H1 (cell line): ENCODE data around the gene ALKBH7. TPM values are rescaled to one million over a fixed set of nuclear protein-coding genes. Genes with fewer than 3 reads are reported as not detected.

Source experiments
- CTCF ChIA-PET: fragments of 300-600 bp; sonication (Branson Sonifier 250); formaldehyde crosslinking; loops from one replicate; lab custom pipeline; 2021; ENCODE audit not compliant: partially characterized antibody; lab: Charles Lee
- POLR2A ChIA-PET: fragments of 300-600 bp; sonication (Branson Sonifier 250); formaldehyde crosslinking; loops from one replicate; lab custom pipeline; 2021; ENCODE audit warnings: inconsistent platforms; ENCODE audit not compliant: partially characterized antibody; lab: Charles Lee
- DNase-seq, 2 experiments: peaks; one replicate each; pipeline versions ENCODE4 v3.0.0 to v3.0.0-alpha.2; 2010 to 2022; ENCODE audit warnings: low spot score in 2 of 2, low read depth in 1 of 2, mixed read lengths in 1 of 2
- FAIRE-seq: peaks from 2 replicates; lab custom pipeline; 2011; peaks lifted over from hg19 to GRCh38; lab: Jason Lieb, UNC
- H2AFZ ChIP-seq: 2 replicates; pipeline ENCODE4 v1.8.1; 2012; ENCODE audit warnings: low read length, inconsistent platforms
- H2AK5ac ChIP-seq: 2 replicates; pipeline ENCODE4 v1.6.1; 2013; ENCODE audit warnings: low read depth, low read length
- H2BK120ac ChIP-seq: replicated peaks from 2 replicates; pipeline ENCODE3; 2013; ENCODE audit warnings: low read depth, low read length, inconsistent platforms
- H2BK12ac ChIP-seq: 2 replicates; pipeline ENCODE4 v1.6.1; 2013; ENCODE audit warnings: low read depth, low read length
- H2BK15ac ChIP-seq: 2 replicates; pipeline ENCODE4 v1.6.1; 2013; ENCODE audit warnings: low read length
- H2BK20ac ChIP-seq: 2 replicates; pipeline ENCODE4 v1.6.1; 2013; ENCODE audit warnings: low read length
- H2BK5ac ChIP-seq: 2 replicates; pipeline ENCODE4 v1.6.1; 2013; ENCODE audit warnings: low read depth, low read length
- H3K14ac ChIP-seq: 2 replicates; pipeline ENCODE4 v1.6.1; 2013; ENCODE audit warnings: inconsistent platforms; ENCODE audit not compliant: insufficient read length
- H3K18ac ChIP-seq: 2 replicates; pipeline ENCODE4 v1.6.1; 2013; ENCODE audit warnings: low read length; ENCODE audit errors: extremely low read depth
- H3K23ac ChIP-seq: 2 replicates; pipeline ENCODE4 v1.6.1; 2013; ENCODE audit warnings: inconsistent platforms; ENCODE audit not compliant: insufficient read length
- H3K23me2 ChIP-seq: 2 replicates; pipeline ENCODE4 v1.6.1; 2013; ENCODE audit warnings: low read depth, low read length
- H3K27ac ChIP-seq: 2 replicates; pipeline ENCODE4 v1.6.1; 2011; ENCODE audit warnings: low read depth, low read length, inconsistent platforms
- H3K27me3 ChIP-seq, 4 experiments: replicated peaks in 1 of 4; 1 replicate in 1 of 4; 2 replicates in 3 of 4; pipeline versions ENCODE4 v1.6.1 to v1.8.1; 2011 to 2013; ENCODE audit warnings: low read length in 3 of 4, mild to moderate bottlenecking in 3 of 4, inconsistent platforms in 2 of 4, mixed read lengths in 2 of 4, moderate library complexity in 1 of 4; ENCODE audit not compliant: control insufficient read depth in 3 of 4, insufficient read depth in 3 of 4; ENCODE audit errors: extremely low read depth in 1 of 4
- H3K36me3 ChIP-seq, 4 experiments: 2 replicates each; pipeline versions ENCODE4 v1.6.1 to v1.8.1; 2011 to 2013; ENCODE audit warnings: mild to moderate bottlenecking in 4 of 4, low read length in 3 of 4, moderate library complexity in 2 of 4, control low read depth in 1 of 4, inconsistent platforms in 1 of 4; ENCODE audit not compliant: insufficient read depth in 4 of 4, control insufficient read depth in 2 of 4
- H3K4ac ChIP-seq: replicated peaks from 2 replicates; pipeline ENCODE3; 2013; ENCODE audit warnings: low read length, low read depth, mixed read lengths, inconsistent platforms; ENCODE audit not compliant: insufficient read length
- H3K4me1 ChIP-seq, 4 experiments: replicated peaks in 1 of 4; 1 replicate in 1 of 4; 2 replicates in 3 of 4; pipeline versions ENCODE4 v1.6.1 to v1.8.1; 2011 to 2013; ENCODE audit warnings: low read length in 3 of 4, inconsistent platforms in 2 of 4, mixed read lengths in 1 of 4; ENCODE audit not compliant: insufficient read depth in 4 of 4, control insufficient read depth in 3 of 4
- H3K4me2 ChIP-seq, 2 experiments: 2 replicates each; pipeline versions ENCODE4 v1.6.1 to v1.8.1; 2011 to 2013; ENCODE audit warnings: low read depth in 2 of 2, low read length in 2 of 2, control low read depth in 1 of 2, inconsistent platforms in 1 of 2, mild to moderate bottlenecking in 1 of 2; ENCODE audit not compliant: insufficient read depth in 1 of 2
- H3K4me3 ChIP-seq, 4 experiments: fragments of 200-600, 300-600 bp in 1 of 4; sonication (generic), shearing (Covaris generic), sonication (Bioruptor Twin) in 1 of 4; 2 replicates each; pipeline versions ENCODE4 v1.5.1 to v1.8.1; 2011 to 2016; ENCODE audit warnings: low read length in 4 of 4, low read depth in 3 of 4, control low read depth in 2 of 4, inconsistent platforms in 2 of 4, mild to moderate bottlenecking in 2 of 4, mixed read lengths in 1 of 4, moderate library complexity in 1 of 4; ENCODE audit not compliant: insufficient read depth in 2 of 4; ENCODE audit errors: extremely low read depth in 1 of 4
- H3K56ac ChIP-seq: replicated peaks from 2 replicates; pipeline ENCODE3; 2013; ENCODE audit warnings: low read depth, mild to moderate bottlenecking, mixed read lengths, low read length, inconsistent platforms; ENCODE audit not compliant: insufficient read length
- H3K79me1 ChIP-seq: 2 replicates; pipeline ENCODE4 v1.6.1; 2013; ENCODE audit warnings: low read depth, low read length, control low read depth
- H3K79me2 ChIP-seq, 2 experiments: 2 replicates each; pipeline versions ENCODE4 v1.6.1 to v1.8.1; 2012 to 2013; ENCODE audit warnings: low read length in 2 of 2, mild to moderate bottlenecking in 2 of 2, inconsistent platforms in 1 of 2; ENCODE audit not compliant: insufficient read depth in 2 of 2, control insufficient read depth in 1 of 2
- H3K9ac ChIP-seq, 4 experiments: replicated peaks in 1 of 4; 1 replicate in 1 of 4; 2 replicates in 3 of 4; pipeline versions ENCODE4 v1.6.1 to v1.8.1; 2011 to 2013; ENCODE audit warnings: low read depth in 3 of 4, low read length in 3 of 4, control low read depth in 2 of 4, mild to moderate bottlenecking in 2 of 4, moderate library complexity in 2 of 4, inconsistent platforms in 1 of 4; ENCODE audit errors: extremely low read depth in 1 of 4
- H3K9me3 ChIP-seq, 2 experiments: 2 replicates each; pipeline versions ENCODE4 v1.6.1 to v1.8.1; 2012 to 2013; ENCODE audit warnings: mild to moderate bottlenecking in 2 of 2, moderate library complexity in 2 of 2, control low read depth in 1 of 2, inconsistent platforms in 1 of 2, low read depth in 1 of 2, low read length in 1 of 2, mixed read lengths in 1 of 2; ENCODE audit not compliant: insufficient read depth in 2 of 2
- H4K20me1 ChIP-seq, 2 experiments: replicated peaks in 1 of 2; 2 replicates each; pipeline versions ENCODE3 to v1.8.1; 2011 to 2013; ENCODE audit warnings: inconsistent platforms in 2 of 2, low read length in 2 of 2, mild to moderate bottlenecking in 1 of 2; ENCODE audit not compliant: insufficient read depth in 2 of 2, control insufficient read depth in 1 of 2
- H4K5ac ChIP-seq: 2 replicates; pipeline ENCODE4 v1.6.1; 2013; ENCODE audit warnings: low read length, low read depth, mixed read lengths, inconsistent platforms; ENCODE audit not compliant: insufficient read length
- H4K8ac ChIP-seq: 2 replicates; pipeline ENCODE4 v1.8.0; 2013; ENCODE audit warnings: mild to moderate bottlenecking, moderate library complexity, low read length, inconsistent platforms; ENCODE audit not compliant: insufficient read depth; ENCODE audit errors: extremely low read depth
- H4K91ac ChIP-seq: replicated peaks from 2 replicates; pipeline ENCODE3; 2013; ENCODE audit warnings: low read length, mixed read lengths, inconsistent platforms; ENCODE audit not compliant: insufficient read length
- ASH2L ChIP-seq: fragments of 200-600, 300-600 bp; sonication (generic); IDR thresholded peaks from one replicate; pipeline ENCODE4 v1.7.1; 2017; ENCODE audit warnings: low read length
- HDAC2 ChIP-seq, 2 experiments: fragments of 300-600 bp in 1 of 2; sonication (generic) in 1 of 2; IDR thresholded peaks; 2 replicates each; pipeline ENCODE4 v1.6.1; 2011 to 2012; ENCODE audit warnings: low read depth in 2 of 2, low read length in 2 of 2, mild to moderate bottlenecking in 2 of 2, moderate library complexity in 2 of 2, borderline replicate concordance in 1 of 2, inconsistent platforms in 1 of 2
- KDM5A ChIP-seq: fragments of 200-600 bp; IDR thresholded peaks from 2 replicates; pipeline ENCODE4 v1.7.1; 2012; ENCODE audit warnings: mild to moderate bottlenecking, low read length, inconsistent platforms, mixed read lengths
- PHF8 ChIP-seq: fragments of 200-600 bp; sonication (generic); conservative IDR thresholded peaks from 2 replicates; pipeline ENCODE4 v1.7.1; 2012; ENCODE audit warnings: low read depth, mild to moderate bottlenecking, inconsistent platforms, low read length, moderate library complexity
- SP1 ChIP-seq: IDR thresholded peaks from 2 replicates; pipeline ENCODE4 v1.6.1; 2011; ENCODE audit warnings: low read depth, low read length
- WGBS, 2 experiments: shearing (Covaris generic) in 1 of 2; methylation state at CpG; one replicate each; pipeline versions ENCODE4 v1.1.6 to v1.1.7; 2013 to 2015; ENCODE audit warnings: low lambda C conversion rate in 2 of 2, mixed read lengths in 2 of 2, inconsistent platforms in 1 of 2, low coverage in 1 of 2, missing lambda C conversion rate in 1 of 2; ENCODE audit not compliant: insufficient replicate concordance in 2 of 2, insufficient coverage in 1 of 2, insufficient read length in 1 of 2; ENCODE audit errors: extremely low coverage in 1 of 2, missing lambda C conversion rate in 1 of 2; 5-methylcytosine and 5-hydroxymethylcytosine counted together
- polyA plus RNA-seq, 7 experiments: library from polyadenylated mRNA; depleted of rRNA in 3 of 7; stranded (reverse) in 5 of 7; unstranded in 2 of 7; fragments of >200 nt in 5 of 7; fragments of 200-250 nt in 2 of 7; gene quantifications; 1 replicate in 5 of 7; 2 replicates in 1 of 7; 4 replicates in 1 of 7; pipeline versions ENCODE4 v1.2.1 to v1.2.3, GENCODE V29; 2011 to 2013; ENCODE audit warnings: missing spikeins in 2 of 7, mixed read lengths in 2 of 7
- total RNA-seq: library from RNA; stranded (reverse); fragmentation: NEBNext Ultra II Directional; extraction: Animal tissue kit (Norgen Biotek cat#: 25700); gene quantifications from 2 replicates; pipeline ENCODE4 v1.2.1, GENCODE V29; 2021

ALKBH7 gene
- total and polyA plus RNA-seq, 2 of the 8 experiments (the other 6 are each of a cell fraction or from before 2014, with no cell fraction given): 66.3 to 100 TPM

DNA sequence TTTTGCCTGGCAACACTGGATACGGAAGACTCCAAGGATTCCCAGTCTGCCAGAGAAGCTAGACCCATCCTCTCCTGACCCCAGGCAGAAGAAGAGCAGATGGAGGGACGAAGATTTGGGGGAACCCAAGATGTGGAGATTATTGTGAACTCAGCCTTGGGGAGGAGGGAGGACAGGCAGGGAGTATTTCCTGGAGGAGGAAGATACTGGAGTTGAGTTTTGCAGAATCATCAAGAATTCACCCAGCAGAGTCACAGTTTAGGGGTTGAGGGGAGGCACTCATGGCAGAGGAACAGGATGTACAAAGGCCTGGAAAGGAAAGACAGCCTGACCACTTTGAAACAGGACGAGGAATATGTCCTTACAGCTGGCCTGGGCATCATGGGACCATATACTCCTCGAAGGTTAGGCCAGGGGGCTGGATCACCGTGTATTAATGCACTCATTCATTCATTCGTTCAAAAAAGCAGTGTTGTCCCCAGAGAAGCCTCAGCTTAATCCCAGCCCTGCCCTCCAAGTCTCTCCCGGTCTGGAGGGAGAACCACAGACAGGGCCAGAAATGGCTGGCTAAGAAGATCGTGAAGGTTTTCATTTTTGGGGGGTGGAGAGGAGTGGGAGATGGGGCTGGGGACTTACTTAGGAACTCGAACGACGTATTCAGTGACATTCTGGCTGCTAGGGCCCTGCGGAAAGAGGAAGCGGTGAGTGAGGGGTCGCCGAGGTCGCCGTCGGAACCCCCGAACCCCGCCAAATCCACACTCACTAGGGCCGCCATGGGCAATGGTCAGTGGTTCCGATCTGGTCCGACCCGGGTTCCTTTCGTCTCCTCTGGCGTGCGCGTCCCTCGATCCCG, 19.9 kb downstream of the ALKBH7 start:
- no peak overlapping the region for H2BK120ac ChIP-seq
- no peak overlapping the region for H3K18ac ChIP-seq
- H3K36me3 ChIP-seq: peaks cover 12 to 32% (median 20%) of the 10 kb centered on the region in 4 experiments
- H3K79me2 ChIP-seq: peaks cover 5 to 20% of the 10 kb centered on the region in 2 experiments; a peak in 3 of 4 replicates
- 11% methylated on average over 22 of the region's 30 CpGs; no CpG with 5 or more reads in 1 of the 2 experiments for WGBS, 2 experiments
- H2BK20ac ChIP-seq: no peak overlapping the region
- peak overlapping the region; percentile 95 to 96 for H3K4me2 ChIP-seq
- peak overlapping the region; percentile 77 to 92 (median 86) for H3K9ac ChIP-seq
- H2BK15ac ChIP-seq: no peak overlapping the region
- H3K23me2 ChIP-seq: peaks cover 7% of the 10 kb centered on the region
- no peak overlapping the region for H3K56ac ChIP-seq
- 0 out of 2 replicates have a peak overlapping the region, but pooled peaks have one; percentile 91 for H2BK5ac ChIP-seq
- H3K4me1 ChIP-seq: peaks cover 0 to 8% (median 7%) of the 10 kb centered on the region in 4 experiments; a peak in 5 of 7 replicates
- no peak overlapping the region for H2AK5ac ChIP-seq
- peaks cover 6% of the 10 kb centered on the region for H3K79me1 ChIP-seq
- ChIA-PET CTCF (interaction anchor here (0.9 to 1.5 kb wide), 3 partner anchors 16 to 176 kb away, joined by 3 to 5 read pairs (median 4); no protein-coding TSS in a partner anchor), POLR2A (interaction anchor here (1.0 to 9.9 kb wide), 6 partner anchors 9 to 71 kb away, joined by 3 to 81 read pairs (median 4); partner anchors contain the start of genes ALKBH7, CRB3, KHSRP and PSPN)
- no peaks in the 10 kb centered on the region for H3K9me3 ChIP-seq
- H4K8ac ChIP-seq: peak overlapping the region; percentile 77
- peak overlapping the region; percentile 37 for H4K5ac ChIP-seq
- H3K4me3 ChIP-seq: peak overlapping the region; percentile 72 to 99 (median 90)
- FAIRE-seq (no peak), DNase-seq (no peak)
- no peaks in the 10 kb centered on the region for H3K27me3 ChIP-seq
- no peak overlapping the region; the same call in 1 of the 2 replicates for H2AFZ ChIP-seq
- H3K23ac ChIP-seq: no peak overlapping the region
- H3K27ac ChIP-seq: peak overlapping the region; percentile 89
- H3K14ac ChIP-seq: no peak overlapping the region
- H2BK12ac ChIP-seq: no peak overlapping the region
- TF ChIP-seq KDM5A: 0 out of 2 replicates have a peak, but pooled peaks have one; percentile 51
- TF ChIP-seq ASH2L: peak; percentile 38
- peak; percentile 57 for TF ChIP-seq PHF8
- 0 out of 4 replicates have a peak, but pooled peaks of 1 of the 2 experiments have one; percentile 6 for TF ChIP-seq HDAC2 (IDR thresholded peaks at IDR 0.05; ENCODE audit: borderline replicate concordance in 1 of 2, low read depth in 2 of 2, low read length in 2 of 2)
- TF ChIP-seq SP1: no peak
- peaks cover 0 to 4% of the 10 kb centered on the region in 2 experiments for H4K20me1 ChIP-seq
- peak overlapping the region; percentile 6 for H3K4ac ChIP-seq
- no peak overlapping the region for H4K91ac ChIP-seq
